GM23248 (cell line): Measurements from ENCODE around the gene MAP3K6.

Experiments used
- EZH2 ChIP-seq: fragments of 200-600 bp; sonication (generic); IDR thresholded peaks from 2 replicates; pipeline ENCODE4 v1.6.1; 2018; ENCODE audit warnings: antibody characterized with exemption, mild to moderate bottlenecking; ENCODE audit not compliant: insufficient read depth, poor library complexity, severe bottlenecking
- EZH2phosphoT487 ChIP-seq: fragments of 200-600 bp; sonication (generic); IDR thresholded peaks from 2 replicates; pipeline ENCODE4 v1.6.1; 2018; ENCODE audit warnings: antibody characterized with exemption, moderate library complexity, mild to moderate bottlenecking, low read depth; ENCODE audit not compliant: insufficient read depth

DNA sequence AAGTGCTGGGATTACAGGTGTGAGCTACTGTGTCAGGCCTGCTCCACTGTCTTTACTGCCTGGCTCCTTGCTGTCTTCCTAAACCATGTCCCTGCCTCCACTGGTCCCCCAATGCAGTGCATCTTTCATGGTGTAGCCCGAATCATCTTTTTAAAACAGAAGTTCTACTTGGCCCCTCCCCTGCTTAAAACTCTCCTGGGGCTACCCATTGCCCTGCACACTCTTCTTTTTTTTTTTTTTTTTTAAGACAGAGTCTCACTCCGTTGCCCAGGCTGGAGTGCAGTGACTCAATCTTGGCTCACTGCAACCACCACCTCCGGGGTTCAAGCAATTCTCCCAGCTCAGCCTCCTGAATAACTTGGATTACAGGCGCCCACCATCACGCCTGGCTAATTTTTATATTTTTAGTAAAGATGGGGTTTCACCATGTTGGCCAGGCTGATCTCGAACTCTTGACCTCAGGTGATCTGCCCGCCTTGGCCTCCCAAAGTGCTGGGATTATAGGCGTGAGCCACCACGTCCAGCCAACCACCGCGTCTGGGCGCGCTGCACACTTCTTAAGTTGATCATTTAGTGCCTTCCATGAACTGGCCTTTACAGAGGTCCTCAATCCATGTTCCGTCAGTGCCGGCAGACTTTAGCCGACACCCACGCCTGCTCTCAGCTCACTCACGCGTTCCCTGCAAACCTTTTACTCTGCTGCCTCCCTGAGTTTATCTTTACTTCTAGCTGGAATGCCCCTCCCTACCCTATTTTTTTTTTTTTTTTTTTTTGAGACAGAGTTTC, 5.5 kb upstream of the MAP3K6 start:
- TF ChIP-seq EZH2 (no peak), EZH2phosphoT487 (no peak)
